ENCODE data around the gene PMM1. TPM values are rescaled to one million over a fixed set of nuclear protein-coding genes. Genes with fewer than 3 reads are reported as not detected.

The PMM1 gene
- total RNA-seq, 1 donor from 2014 or later, result 13.9 TPM

- no peak for DNase-seq
These were observed 55.4 kb downstream of the PMM1 start for GRCh38 chr22:41534219-41534618.

DNA sequence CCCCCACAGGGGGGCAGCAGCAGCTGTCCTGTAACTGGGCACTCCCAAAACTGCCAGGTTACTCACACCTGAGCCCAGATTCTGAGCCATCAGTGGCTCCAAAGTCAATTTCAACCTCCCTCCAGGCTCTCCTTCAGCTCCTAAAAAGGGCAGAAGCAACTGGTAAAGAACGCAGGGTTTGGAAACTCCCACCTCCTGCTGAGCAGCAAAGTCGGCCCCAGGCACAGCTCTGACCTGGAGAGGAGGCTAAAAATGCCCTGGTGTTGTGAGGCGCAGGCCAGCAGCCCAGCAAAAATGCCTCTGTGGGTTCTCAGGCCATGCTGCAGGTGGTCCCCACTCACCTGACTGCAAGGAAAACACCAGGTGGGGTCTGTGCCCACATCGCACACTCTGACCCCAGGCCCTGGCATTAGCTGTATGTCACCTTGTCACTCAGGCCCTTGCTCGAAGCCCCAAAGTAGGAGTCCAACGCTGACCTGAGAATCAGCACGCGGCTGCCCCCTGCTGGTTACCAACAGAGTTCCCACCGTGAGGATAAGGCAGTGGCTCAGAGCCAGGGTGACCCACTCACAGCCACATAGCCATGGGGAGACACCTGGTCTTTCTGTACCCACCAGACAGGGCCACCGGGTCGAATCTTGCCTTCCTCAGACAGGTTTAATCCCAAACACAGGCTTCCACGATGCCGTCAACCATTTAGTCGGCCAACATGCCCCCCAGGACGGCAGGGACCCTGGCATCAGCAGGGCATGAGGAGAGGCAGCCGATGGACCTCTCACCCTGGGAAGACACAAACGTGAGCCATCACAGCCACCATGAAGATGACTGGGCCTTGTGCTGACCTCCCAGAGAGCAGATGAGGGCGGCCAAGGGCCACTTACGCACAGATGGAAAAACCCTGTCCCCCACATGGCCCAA is 56.5 kb downstream of the PMM1 start:
- DNase-seq, result no peak

DNA sequence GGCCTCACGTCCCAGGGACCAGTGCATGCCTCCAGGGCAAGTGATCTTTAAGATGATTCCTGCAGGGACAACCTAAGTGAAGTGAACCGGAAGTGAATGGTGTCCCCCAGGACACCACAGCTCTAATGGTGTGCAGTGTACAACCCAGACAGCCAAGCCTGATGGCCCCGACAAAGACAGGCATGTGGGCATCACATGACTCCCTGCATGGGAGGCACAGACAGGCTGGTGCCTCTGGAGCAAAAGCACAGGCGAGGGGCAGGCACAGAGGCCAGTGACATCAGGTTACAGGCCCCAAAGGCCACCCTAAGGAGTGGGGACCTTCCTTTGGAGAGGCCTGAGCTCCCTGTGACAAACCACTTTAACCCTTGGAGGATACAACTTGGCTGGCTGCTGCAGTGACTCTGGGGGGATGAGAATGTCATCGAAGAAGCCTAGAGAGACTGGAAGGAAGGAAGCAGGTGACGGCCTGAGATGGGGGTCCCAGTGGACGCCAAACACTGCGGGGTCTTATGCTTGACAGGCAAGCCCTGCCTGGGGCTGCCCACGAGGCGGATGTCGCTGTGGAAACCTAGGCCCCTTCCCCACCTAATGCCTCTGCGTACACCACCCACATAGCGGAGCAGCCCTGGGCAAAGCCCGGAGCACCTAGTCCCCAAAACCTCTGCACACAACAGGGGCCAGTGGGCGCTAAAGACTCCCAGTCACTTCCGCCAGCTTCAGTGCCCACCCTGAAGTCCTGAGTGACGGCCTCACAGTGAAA is 57.7 kb downstream of the PMM1 start:
- no peak for DNase-seq

DNA sequence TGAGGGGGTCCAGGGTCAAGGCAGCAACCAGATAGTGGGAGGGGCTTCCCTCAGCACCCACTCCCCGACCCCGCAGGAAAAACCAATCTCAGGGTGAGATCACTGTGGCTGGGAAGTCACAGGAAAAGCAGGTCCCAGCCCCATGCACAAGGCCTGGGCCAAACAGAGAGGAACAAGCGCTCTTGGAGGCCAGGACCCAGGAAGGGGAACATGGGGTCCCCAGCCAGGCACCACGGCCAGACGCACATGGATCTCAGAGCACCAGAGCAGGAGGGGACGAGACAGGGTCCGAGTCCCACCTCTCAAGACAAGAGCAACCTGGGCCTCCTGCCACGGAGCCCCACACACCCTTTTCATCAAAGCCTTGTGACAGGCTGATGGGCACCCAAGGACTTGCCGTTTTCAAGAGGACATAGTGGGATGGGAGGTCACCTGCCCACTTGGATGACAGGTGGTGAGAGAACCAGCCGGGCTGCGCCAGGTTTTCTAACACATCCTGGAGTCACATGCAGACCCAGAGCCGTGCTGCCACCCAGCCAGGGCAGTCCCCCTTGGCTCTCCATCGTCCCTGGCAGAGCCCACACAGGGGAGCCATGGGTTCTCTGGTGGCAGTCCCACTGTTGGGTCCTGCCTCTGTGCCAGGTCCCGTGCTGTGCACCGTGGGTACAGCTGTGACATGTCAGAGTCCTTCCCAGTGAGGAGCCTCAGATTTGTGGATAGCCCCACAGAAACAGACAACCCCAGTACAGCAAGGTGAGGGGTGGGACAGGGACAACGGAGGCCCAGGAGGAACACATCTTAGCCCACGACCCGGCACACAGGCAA is 58.5 kb downstream of the PMM1 start:
- no peak for DNase-seq

GRCh38 chr22:41528938-41529561 is 60.6 kb downstream of the PMM1 start:
- DNase-seq, result no peak

GRCh38 chr22:41528132-41528766 is 61.4 kb downstream of the PMM1 start:
- no peak for DNase-seq

Other genes starting within 250 kb of the PMM1 start
- gene TEF, start 207.9 kb downstream of the PMM1 start, total RNA-seq, result 8.9 TPM
- gene TOB2, start 143.0 kb downstream of the PMM1 start, total RNA-seq, result 21.4 TPM
- 33.1 TPM for gene PHF5A, start 121.1 kb downstream of the PMM1 start, total RNA-seq
- gene ACO2, start 120.7 kb downstream of the PMM1 start, total RNA-seq, result 55.6 TPM
- gene POLR3H, start 45.4 kb downstream of the PMM1 start, total RNA-seq, result 7.8 TPM
- 0.49 TPM for gene CSDC2, start 28.8 kb downstream of the PMM1 start, total RNA-seq
- gene DESI1, start 31.2 kb upstream of the PMM1 start, total RNA-seq, result 10.2 TPM
- gene XRCC6, start 31.5 kb upstream of the PMM1 start, total RNA-seq, result 191 TPM
- gene SNU13, start 99.0 kb upstream of the PMM1 start, total RNA-seq, result 41.4 TPM
- 0.59 TPM for gene MEI1, start 109.7 kb upstream of the PMM1 start, total RNA-seq
- 11.4 TPM for gene CCDC134, start 210.8 kb upstream of the PMM1 start, total RNA-seq
- 49.7 TPM for gene SREBF2, start 243.3 kb upstream of the PMM1 start, total RNA-seq

All from skin of body (tissue), 2 donors.